Measurements from ENCODE around the gene PARVB. TPM values are rescaled to one million over a fixed set of nuclear protein-coding genes. Genes with fewer than 3 reads are reported as not detected.
"Not testable (repeated sequence)": the region's sequence is repeated elsewhere in the genome, so short reads cannot be mapped to it uniquely, and the experiment has no call there.

Gene PARVB
- total RNA-seq, 1 experiment from 2014 or later = 69.4 TPM

DNA sequence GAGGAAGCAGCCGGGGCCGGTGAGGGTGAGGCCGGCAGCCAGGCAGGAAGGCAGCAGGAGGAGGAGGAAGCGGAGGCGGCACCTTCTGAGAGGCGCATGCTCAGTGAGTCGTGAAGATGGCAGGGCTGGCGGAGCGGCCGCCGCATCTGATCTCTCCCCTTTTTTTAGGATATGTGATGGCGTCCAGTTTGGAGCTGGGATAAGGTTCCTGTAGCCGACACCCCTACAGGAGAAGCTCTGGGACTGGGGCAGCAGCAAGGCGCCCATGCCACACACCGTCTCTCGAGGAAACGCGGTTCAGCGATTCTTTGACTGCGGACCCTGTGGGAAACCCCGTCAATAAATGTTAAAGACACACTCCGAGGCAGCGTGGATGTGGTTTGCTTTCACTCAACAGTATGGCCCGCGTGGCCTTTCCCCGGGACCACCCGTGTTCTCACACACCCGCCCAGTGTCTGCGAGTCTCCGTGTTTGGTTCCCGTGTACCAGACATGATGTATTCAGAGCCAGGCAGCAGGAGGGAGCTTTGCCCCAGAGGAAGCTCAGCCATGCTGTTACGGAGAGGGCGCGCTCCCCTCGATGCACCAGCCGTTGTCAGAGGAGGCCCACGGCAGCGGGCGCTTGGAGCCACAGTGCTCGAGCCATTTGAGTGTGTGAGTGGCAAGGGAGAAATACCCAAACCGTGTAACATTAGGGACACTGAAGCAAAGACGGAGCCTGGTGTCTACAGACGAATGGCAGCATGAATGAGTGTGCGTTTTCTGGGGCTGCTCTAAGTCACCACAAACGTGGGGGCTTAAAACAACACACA lies 27.7 kb upstream of the PARVB start:
- no peak for DNase-seq (ENCODE audit: low read depth)

DNA sequence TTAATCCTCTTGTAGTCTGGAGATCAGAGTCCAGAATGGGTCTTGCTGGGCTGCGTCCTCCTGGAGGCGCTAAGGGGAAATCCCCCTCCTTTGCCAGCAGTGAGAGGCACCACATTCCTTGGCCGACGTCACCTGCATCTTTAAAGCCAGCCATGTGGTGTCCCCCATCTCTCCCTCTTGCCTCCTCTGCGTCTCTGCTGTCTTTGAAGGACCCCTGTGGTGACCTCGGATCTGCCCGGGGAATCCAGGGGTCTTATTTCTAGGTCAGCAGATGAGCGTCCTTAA lies 27.2 kb upstream of the PARVB start:
- DNase-seq (ENCODE audit: low read depth) = no peak

DNA sequence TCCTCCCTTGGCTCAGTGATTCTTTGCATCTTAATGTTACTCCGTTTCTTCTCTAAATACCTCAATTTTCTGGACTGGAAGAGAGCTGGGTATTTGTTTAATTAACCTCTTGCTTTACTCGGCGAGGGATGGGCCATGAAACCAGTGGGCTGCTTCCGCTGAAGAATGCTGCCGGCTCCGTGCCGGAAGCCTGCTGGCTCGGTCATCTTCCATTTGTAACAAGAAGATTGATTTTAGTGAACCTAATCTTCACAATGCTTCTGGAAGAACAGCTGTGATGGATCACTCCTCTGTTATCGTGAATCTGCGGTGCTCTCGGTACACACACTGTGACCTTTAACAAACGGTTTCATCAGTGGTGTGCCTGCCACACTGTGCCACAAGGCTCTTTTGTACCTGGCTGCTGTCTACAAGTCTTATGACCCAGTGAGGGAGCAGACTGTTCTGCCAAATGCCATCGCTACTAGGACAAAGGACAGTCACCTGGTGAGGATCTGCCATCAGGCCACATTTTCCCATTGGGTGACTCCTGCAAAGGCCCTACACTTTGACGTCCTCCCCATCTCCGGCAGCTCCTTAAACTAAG lies 25.3 kb upstream of the PARVB start:
- DNase-seq (ENCODE audit: low read depth) = no peak

DNA sequence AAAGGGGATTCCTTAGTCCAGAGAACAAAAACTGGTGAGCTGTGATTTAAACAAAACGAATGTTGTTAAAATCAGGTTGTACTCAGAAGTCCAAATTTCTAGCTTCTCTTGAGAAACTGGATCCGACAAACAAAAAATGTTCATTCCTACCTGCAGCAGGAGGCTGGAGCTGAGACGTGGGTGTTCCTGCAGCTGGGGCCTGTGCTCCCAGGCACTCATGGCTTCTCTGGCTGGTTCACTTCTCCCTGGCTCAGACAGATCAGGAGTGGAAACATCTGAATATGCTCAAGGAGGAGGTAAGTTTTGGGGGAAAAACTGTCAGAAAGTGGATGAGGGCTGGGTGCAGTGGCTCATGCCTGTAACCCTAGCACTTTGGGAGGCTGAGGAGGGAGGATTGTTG lies 24.7 kb upstream of the PARVB start:
- DNase-seq (ENCODE audit: low read depth) = no peak

DNA sequence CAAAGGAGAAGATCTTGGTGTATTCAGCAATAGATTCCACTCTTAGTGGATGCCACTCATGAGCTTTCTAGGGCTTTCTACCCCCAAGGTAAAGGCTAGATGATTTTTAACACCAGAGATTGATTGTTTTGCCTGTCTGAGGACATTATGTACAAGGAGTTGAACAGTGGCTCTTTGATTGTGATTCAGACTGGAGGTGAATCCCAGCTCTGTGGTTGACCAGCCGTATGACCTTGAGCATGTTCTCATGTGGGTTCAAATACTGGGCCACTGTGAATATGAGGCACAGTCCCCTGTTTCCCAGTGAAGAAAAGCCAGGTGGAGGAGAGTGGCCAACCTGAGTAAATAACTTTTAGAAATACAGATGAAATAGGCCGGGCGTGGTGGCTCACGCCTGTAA lies 24.0 kb upstream of the PARVB start:
- no peak for DNase-seq (ENCODE audit: low read depth)

DNA sequence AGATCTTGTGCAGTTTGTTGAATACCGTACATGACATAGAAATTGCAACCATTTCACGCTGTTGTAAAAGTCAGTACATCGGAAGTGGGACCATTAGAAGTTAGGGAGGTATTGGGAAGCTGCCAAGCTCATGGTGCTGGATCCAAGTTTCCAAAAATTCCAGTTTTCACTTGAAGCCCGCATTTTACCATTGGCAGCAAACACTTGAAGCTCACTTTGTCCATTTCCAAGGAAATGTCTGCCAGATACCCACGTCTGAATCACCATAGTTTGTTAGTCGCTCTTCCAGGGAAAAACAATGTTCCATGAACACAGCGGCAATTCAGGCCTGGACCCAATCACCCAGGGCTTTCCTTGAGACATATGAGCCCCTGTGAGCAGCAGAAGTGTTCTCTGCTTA lies 22.6 kb upstream of the PARVB start:
- no peak for DNase-seq (ENCODE audit: low read depth)

DNA sequence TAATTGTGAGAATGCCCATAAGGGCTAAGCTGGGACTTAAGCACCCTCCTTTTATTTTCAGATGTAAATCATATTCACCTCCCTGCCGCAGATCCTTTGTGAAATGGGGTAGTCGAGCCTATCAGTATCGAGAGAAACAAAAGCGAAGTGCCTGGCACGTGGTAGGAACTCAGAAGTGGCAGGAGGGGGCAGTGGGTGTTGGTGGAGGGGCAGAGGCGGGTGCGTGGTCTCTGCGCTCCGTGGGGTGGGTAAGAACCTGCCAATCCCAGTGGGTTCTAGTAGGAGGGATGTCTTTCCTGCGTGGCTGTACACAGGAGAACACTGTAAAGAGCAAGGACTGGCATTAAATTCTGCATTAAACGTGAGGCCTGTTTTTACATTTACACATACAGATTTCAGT lies 21.8 kb upstream of the PARVB start:
- DNase-seq (ENCODE audit: low read depth) = no peak

DNA sequence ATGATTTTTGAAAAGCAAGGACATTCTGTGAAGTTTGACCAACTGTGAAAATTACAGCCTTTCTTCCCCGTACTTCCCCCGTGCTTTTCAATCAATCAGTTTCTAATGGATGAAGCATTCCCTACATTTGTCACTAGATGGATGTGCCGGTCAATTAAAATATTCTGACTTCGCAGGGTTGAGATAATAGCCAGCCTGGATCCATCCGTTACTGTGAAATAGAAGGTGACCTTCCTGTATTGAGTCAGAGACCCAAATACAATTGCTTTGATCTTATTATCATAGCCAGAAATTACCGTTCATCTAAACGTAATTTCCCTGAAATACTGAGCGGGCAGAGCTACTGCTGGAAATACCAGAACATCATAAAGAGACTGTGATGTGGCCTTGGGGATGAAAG lies 21.1 kb upstream of the PARVB start:
- no peak for DNase-seq (ENCODE audit: low read depth)

DNA sequence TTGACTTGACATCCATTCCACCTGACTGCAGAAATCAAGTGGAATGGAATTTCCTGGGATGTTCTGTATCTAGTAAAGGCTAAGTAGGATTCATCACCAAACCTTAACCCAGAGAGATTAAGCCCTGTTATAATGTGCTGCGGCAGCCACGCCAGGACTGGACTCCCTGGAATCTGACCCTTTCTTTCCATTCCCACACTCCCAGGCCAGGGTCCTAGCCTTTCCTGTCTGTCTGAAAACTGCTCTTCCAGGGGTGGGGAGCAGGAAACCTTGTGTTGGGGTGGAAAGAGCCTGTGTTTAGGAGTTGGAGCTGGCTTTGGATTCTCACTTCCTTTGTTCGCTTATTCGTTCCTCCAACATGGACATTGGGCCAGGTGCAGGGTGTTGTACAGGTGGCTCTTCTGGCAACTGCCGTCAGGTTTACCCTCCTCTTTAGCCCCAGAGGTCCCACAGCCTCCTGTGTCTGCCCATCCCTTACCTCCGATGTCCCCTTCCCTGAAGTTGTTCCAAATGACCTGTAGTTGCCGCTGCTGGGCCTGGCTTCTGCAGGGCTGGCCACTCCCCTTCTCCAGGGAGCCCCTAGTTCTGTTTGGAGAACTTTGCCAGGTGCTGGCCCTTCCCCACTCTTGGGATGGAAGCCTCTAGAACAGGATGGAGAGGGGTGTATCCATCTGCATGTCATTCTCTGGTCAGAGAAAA lies 20.5 kb upstream of the PARVB start:
- DNase-seq (ENCODE audit: low read depth) = no peak

DNA sequence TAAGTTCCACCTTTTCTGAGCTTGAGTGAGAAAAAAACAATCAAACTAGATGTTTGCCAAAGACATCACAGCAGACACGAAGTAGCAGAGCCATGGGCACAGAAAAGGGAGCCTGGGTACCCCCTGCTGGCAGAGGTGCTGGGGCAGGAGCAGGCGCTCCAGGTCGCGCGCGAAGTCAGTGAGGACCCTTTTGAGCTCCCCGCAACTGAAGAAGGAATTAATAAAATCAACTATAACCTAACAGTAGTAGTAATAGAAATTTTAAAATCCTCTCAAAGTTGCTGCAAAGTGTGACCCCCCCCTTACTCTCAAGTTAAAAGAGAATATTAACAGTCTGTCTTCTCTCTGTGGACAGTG lies 20.0 kb upstream of the PARVB start:
- DNase-seq (ENCODE audit: low read depth) = no peak

DNA sequence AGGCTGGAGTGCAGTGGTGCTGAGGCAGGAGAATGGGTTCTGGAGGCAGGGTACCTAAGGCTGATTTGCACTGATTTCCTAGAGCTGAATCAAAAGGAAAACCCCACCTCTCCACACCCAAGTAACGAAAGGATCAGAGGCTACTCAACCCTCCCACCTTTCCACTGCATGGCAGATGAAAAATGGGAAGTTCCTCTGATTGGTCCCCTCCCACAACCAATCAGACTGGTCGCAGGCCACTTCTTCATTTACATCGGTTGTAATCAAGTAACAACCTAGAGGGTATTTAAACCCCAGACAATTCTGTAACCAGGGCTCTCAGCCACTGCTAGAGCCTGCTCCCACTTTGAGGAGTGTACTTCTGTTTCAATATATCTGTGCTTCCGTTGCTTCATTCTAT lies 18.6 kb upstream of the PARVB start:
- DNase-seq (ENCODE audit: low read depth) = no peak

DNA sequence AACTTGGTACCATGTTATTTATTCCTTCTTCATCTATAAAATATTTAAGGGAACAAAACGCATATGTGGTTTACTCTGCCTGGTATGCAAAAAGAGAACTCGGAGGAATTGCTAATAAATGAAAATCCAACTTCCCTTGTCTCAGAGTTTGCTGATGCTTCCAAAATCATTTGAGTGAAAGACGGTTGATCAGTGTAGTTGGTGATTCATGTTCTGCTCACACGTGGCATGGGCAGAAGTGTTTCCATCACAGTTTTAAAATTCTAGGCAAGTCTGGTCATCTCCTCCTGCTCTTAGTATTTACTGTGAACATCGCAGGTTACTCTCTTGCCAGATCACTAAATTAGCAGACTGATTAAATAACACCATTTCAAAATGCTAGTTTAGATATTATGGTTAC lies 11.9 kb upstream of the PARVB start:
- DNase-seq (ENCODE audit: low read depth) = no peak

DNA sequence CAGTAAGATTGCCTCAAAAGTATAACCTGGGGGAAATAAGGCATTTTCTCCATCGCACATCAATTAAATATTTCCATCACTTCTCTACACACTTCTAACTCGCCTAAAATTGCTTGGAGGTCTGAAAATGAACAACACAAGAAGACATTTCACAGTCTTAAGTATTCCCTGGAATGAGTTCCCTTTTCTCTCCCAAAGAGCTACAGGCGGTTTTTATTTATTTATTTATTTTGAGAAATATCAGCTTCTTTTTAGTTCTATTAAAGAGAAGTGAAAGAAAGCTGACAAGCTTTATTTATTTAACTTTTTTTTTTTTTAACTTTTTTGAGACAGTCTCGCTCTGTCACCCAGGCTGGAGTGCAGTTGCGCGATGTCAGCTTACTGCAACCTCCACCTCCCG lies 11.5 kb upstream of the PARVB start:
- no peak for DNase-seq (ENCODE audit: low read depth)

DNA sequence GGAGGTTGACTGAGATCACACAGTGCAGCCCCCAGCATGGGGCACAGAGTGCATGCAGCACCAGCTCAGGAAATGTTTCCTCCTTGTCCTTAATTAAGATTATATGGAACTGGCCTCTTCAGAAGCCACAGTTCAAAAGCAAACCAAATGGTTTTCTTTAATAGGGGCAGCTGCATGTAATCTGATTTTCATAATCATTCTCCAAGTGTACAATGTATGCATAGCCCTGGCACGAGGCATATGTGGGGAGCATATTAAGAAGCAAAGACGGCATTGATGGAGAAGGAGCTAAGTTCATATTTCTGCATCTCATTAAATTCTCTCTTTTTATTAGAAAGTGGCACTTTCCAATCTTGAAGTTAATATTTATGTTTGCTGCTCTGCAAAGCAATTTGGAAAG lies 9.9 kb upstream of the PARVB start:
- DNase-seq (ENCODE audit: low read depth) = no peak

DNA sequence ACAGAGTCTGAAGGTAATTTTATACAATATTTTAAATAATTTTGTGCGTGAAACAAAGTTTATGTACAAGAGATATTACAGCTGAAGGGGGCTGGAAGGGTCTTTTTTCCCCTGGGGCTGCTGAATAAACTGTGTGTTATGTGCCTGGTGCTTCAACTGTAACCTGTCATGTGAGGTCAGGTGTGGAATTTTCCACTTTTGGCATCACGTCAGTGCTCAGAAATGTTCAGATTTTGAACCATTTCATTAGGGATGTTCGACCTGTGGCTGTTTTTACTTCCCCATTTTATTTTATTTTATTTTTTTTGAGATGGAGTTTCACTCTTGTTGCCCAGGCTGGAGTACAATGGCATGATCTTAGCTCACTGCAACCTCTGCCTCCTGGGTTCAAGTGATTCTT lies 7.5 kb upstream of the PARVB start:
- DNase-seq (ENCODE audit: low read depth) = not testable (repeated sequence)

DNA sequence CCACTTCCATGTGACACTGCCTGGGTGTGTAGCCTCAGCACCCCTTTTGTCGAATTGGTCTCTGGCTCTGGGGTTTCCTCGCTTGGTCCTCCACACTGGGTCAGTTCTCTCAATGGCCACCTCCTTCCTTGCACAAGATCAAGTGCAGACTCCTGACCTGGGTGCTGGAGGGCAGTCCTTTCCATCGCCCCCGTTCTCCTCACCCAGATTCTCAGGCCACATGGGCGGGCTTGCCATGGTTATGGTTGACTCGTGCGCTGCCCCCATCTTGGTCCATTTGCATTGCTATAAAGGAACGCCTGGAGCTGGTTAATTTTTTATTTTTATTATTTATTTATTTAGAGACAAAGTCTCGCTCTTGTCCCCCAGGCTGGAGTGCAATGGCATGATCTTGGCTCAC lies 5.5 kb upstream of the PARVB start:
- DNase-seq (ENCODE audit: low read depth) = no peak

DNA sequence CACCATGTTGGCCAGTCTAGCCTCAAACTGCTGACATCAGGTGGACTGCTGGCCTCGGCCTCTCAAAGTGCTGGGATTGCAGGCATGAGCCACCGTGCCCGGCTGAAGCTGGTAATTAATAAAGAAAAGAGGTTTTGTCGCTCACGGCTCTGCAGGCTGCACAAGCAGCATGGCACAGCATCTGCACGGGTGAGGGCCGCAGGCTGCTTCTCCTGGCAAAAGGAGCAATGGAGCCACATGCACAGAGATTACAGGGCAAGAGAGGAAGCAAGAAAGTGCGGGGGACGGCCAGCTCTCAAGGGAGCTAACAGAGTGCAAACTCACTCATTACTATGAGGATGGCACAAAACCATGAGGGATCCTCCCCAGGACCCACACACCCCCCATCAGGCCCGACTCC lies 4.7 kb upstream of the PARVB start:
- DNase-seq (ENCODE audit: low read depth) = no peak

DNA sequence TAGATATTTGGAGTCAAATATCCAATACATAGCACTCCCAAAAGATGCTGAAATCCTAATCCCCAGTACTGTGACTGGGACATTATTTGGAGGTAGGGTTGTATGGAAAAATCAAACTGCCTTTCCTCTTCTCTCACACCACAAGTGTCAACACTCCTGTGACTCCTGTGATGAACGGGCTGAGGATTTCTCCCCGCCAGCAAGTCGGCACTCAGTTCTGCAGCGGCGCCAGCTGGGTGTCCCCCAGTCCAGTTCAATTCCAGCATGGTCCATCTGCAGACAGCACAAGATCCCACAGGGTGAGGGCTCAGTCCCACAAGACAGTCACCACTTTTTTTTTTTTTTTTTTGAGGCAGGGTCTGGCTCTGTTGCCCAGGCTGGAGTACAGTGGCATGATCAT lies 4.3 kb upstream of the PARVB start:
- DNase-seq (ENCODE audit: low read depth) = no peak

DNA sequence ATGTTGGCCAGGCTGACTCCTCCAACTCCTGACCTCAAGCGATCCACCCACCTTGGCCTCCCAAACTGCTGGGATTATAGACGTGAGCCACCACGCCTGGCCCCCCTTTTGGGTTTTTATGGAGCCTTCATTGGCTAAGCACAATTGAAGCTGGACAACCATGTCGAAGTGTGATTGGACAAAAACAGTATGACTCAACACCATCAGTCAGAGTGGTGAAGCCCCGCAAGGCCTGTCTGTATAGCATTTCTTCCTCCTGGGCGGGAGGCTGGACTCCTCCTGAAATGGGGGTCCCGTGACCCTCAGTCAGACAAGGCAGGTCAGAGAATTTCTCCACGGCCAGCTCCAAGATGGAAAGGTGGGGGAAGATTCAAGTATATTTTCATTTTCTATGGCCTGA lies 3.1 kb upstream of the PARVB start:
- peak; percentile 69 for DNase-seq (ENCODE audit: low read depth)

DNA sequence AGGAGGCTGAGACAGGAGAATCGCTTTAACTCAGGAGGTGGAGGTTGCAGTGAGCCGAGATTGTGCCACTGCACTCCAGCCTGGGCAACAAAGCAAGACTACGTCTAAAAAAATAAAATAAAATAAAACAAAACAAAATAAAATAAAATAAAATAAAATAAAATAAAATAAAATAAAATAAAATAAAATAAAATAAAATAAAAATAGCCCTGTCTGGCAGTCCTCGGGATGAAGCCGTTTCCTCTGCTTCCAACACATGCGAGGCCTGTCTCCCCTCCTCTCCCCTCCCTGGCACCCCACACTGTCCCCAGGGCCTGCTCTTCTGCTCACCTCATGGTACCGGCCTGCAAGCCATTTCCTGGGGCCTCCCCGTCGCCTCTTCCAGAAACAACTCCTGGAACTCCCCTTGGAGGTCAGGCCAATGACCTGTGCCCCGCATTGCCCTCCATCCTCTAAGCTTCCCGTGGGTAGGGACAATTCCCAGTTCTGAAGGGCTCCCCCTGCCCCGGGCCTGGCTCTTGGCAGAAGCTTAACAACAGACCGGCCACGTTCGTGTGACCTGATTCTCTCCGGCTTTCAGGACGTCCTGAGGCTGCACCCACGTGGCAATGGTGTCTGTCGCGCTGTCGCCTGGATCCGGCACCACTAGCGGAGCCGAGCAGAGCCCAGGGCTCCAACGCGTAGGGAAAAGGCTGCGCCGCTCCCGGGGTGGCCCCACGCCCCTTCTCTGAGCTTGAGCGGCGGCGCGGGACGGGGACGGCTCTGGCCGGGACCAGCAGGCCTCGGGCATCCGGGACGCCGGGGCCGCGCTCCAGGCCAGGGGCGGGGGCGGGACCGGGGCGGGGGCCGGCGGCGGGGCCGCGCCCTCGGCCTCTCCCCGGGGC lies 456 bp upstream of the PARVB start:
- peak; percentile 46 for DNase-seq (ENCODE audit: low read depth)

DNA sequence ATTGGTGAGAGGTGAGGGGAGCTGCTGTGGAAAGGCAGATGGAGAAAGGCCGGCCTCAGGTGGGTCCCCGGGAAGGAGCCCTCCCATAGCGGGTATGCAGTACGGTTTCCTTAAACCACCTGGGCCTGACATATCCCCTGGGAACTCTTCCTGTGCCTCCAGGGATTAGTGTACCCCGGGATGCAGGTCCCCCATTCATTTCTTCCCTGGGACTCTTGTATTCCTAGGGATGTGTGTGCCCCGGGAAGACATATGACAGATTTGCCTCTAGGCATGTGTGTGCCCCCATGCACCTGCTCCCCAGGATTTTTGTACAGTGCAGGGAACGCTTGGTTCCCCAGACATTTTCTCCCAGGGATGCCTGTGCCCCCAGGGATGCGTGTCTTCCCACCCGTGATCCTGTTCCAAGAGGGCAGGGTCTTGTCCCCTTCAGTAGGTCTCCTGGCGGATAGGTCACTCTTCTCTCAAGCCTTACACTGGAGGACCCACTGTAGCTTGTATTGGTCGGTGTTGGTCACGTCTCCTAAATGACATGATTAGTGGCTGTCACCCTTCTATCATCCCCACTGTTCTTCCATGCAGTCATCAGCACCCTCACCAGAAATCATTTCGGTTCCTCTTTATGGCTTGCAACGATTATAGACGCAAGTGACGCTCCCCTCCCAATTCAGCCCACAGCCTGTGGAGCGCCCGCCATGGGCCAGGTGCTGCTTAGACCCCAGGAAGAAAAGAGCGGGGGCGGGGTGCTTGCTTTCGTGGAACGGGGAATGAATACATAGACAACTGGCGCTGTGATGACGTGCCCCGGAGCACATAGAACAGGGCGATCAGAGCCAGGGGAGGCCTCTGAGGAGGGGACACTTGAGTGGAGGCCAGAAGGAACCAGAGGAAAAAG lies 1.3 kb downstream of the PARVB start:
- no peak for DNase-seq (ENCODE audit: low read depth)

Data from HT1080 (cell line).